Measurements from ENCODE around the gene TUBGCP5.

- TF ChIP-seq CTCF (IDR thresholded peaks at IDR 0.05) (no peak), POLR2AphosphoS5 (IDR thresholded peaks at IDR 0.05) (no peak), POLR2A (IDR thresholded peaks at IDR 0.05) (no peak)
Observed at GRCh38 chr15:22966321-22967083, 72.9 kb downstream of the TUBGCP5 start.

Data from sigmoid colon (tissue), 4 donors.